ENCODE data around the gene SLC25A21.
"Not testable (repeated sequence)": the region's sequence is repeated elsewhere in the genome, so short reads cannot be mapped to it uniquely, and the experiment has no call there.

The SLC25A21 gene

DNA sequence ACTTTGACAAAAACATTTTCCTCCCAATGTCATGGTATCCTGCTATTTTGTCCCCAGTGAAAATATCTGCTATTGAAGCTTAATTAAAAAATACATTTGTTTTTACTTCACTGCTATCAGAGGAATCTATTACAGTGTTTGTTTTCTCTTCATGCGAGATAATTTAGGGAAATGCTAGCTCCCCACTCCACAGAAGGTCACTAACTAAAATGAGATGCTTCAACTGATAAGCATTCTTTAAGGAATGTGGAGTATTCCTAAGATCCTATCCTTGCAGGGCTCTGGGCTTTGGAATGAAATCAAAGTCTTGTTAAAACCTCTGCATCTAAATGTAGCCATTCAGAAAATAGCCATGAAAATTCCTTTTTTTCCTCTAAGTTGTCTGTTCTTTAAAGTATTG is 471.3 kb downstream of the SLC25A21 start:
- Histone ChIP-seq H3K4me1 (ENCODE audit: insufficient read depth, low read length) (no peaks in the 10 kb centered on the region), H3K36me3 (ENCODE audit: insufficient read depth, low read depth, low read length) (no peaks in the 10 kb centered on the region), H3K4me3 (ENCODE audit: low read length) (no peak overlapping the region), H3K27me3 (ENCODE audit: insufficient read depth, low read length) (no peaks in the 10 kb centered on the region), H3K9me3 (ENCODE audit: insufficient read depth, low read depth, low read length) (no peaks in the 10 kb centered on the region), H3K27ac (ENCODE audit: low read length) (no peak overlapping the region), H3K9ac (ENCODE audit: low read depth, low read length) (no peak overlapping the region)

DNA sequence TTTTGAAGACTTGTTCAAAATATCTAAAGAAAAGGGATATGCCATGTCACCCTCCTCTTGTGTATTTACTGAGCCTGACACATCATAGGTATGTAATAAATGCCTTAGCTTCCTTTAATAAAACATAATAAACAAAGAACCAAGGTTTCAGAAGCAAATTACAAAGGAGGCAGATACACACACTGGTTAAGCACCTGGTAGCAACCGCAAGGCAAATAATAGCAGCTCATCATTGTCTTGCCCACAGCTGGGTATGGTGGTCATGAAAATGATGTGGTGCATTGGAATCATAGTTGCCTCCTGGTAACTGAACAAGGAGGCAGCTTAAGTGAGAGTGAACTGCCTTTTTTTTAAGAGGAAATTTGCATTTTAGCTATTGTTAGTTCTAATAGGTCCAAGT is 471.8 kb downstream of the SLC25A21 start:
- Histone ChIP-seq H3K27ac (ENCODE audit: low read length) (no peak overlapping the region), H3K9ac (ENCODE audit: low read depth, low read length) (no peak overlapping the region), H3K4me1 (ENCODE audit: insufficient read depth, low read length) (no peaks in the 10 kb centered on the region), H3K4me3 (ENCODE audit: low read length) (no peak overlapping the region), H3K36me3 (ENCODE audit: insufficient read depth, low read depth, low read length) (no peaks in the 10 kb centered on the region), H3K9me3 (ENCODE audit: insufficient read depth, low read depth, low read length) (no peaks in the 10 kb centered on the region), H3K27me3 (ENCODE audit: insufficient read depth, low read length) (no peaks in the 10 kb centered on the region)

DNA sequence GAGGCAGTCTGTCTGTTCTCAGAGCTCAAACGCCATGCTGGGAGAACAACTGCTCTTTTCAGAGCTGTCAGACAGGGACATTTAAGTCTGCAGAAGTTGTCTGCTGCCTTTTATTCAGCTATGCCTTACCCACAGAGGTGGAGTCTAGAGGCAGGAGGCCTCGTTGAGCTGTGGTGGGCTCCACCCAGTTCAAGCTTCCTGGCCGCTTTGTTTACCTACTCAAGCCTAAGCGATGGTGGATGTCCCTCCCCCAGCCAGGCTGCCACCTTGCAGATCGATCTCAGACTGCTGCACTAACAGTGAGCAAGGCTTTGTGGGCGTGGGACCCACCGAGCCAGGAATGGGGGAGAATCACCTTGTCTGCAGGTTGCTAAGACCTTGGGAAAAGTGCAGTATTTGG is 473.0 kb downstream of the SLC25A21 start:
- not testable (repeated sequence) for H3K9me3 ChIP-seq (ENCODE audit: insufficient read depth, low read depth, low read length); H3K9ac ChIP-seq (ENCODE audit: low read depth, low read length); H3K27ac ChIP-seq (ENCODE audit: low read length); H3K36me3 ChIP-seq (ENCODE audit: insufficient read depth, low read depth, low read length); H3K4me3 ChIP-seq (ENCODE audit: low read length); H3K27me3 ChIP-seq (ENCODE audit: insufficient read depth, low read length); H3K4me1 ChIP-seq (ENCODE audit: insufficient read depth, low read length)

DNA sequence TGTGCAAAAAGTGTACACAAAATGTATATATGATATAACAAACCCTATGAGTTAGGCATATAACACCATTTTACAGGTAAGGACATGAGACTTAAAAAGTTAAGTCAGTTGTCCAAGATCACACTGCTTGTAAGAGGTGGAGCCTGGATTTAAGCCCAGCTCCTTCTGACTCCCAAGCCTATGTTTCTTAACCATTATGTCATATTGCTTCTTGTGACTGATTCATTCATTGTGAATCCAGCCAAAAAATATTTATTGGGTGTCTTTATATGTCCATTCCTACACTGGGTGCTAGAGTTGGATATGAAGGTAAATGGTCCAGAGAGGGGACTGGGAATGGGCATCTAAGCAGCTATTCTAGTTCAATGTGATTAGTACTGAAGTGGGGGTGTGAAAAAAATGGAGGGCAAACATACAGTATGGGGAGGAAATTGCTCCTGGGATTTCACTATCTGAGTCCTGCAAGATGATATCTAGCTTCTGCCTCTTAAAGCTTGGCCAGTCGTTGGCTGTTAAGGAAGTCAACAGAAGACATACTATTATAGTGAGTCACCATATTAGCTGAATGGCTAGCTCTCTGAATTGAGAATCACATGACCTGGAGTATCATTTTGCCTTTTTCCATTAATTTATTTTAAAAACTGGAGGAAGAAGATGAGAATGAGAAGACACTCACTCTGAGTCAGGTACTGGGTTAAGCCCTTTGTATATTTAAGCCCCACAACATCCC is 481.9 kb downstream of the SLC25A21 start:
- Histone ChIP-seq H3K4me3 (ENCODE audit: low read length) (no peak overlapping the region), H3K4me1 (ENCODE audit: insufficient read depth, low read length) (no peaks in the 10 kb centered on the region)

DNA sequence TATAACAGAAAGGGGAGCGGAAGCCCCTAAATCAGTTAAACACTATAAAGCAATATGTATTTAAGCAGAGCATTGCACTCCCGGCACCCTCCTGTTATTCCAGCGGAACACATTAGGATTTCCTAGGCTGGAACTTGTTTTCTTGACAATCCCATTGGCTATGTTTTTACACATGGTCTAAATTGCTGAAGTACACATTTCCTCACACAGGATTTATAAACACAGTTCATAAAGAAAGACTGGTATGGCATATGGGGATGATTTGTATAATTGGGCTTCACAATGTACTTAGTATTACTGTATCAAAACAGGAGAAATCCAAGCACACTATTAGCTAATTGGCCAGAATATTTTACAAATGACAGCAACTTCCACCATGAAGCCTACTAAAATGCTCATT is 487.5 kb downstream of the SLC25A21 start:
- Histone ChIP-seq H3K36me3 (ENCODE audit: insufficient read depth, low read depth, low read length) (no peaks in the 10 kb centered on the region), H3K27me3 (ENCODE audit: insufficient read depth, low read length) (no peaks in the 10 kb centered on the region), H3K27ac (ENCODE audit: low read length) (no peak overlapping the region), H3K4me1 (ENCODE audit: insufficient read depth, low read length) (peaks cover 17% of the 10 kb centered on the region), H3K9me3 (ENCODE audit: insufficient read depth, low read depth, low read length) (no peaks in the 10 kb centered on the region), H3K4me3 (ENCODE audit: low read length) (no peak overlapping the region), H3K9ac (ENCODE audit: low read depth, low read length) (no peak overlapping the region)

More for the DNA sequence above, 481.9 kb downstream of the SLC25A21 start:
- Histone ChIP-seq H3K9ac (ENCODE audit: low read depth, low read length) (no peak overlapping the region), H3K27me3 (ENCODE audit: insufficient read depth, low read length) (no peaks in the 10 kb centered on the region), H3K9me3 (ENCODE audit: insufficient read depth, low read depth, low read length) (no peaks in the 10 kb centered on the region), H3K27ac (ENCODE audit: low read length) (no peak overlapping the region), H3K36me3 (ENCODE audit: insufficient read depth, low read depth, low read length) (no peaks in the 10 kb centered on the region)

DNA sequence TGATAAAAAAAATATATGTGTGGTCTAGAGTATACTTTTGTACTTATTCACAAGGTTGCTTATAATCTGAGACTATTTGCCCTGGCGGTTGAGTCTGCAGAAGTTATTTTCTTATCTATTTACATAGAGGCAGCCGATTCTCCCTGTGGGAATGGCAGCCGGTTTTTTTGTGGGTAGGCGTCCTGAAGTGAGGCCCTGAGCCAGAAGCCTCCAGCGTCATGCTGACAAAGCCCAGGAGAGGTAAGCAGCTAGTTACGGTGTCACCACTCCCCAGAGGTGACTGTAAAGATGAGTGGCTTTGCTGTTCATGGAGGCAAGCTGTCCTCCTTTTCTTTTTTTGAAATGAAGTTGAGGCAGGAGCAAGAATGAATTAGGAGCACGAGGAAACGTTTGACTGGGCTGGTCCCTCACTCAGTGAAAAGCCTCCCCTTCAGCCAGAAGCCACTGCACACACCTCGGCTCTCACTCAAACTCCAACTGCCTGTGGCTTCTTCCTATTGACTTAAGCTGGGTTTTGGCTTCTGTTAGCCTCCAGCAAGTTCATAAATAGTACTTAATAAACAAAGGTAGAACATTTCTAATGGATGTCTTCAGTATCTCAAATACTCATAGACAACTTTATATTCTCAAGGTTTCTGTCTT is 489.2 kb downstream of the SLC25A21 start:
- no peaks in the 10 kb centered on the region for H3K27me3 ChIP-seq (ENCODE audit: insufficient read depth, low read length)
- no peak overlapping the region for H3K9ac ChIP-seq (ENCODE audit: low read depth, low read length)
- no peak overlapping the region for H3K4me3 ChIP-seq (ENCODE audit: low read length)
- H3K27ac ChIP-seq (ENCODE audit: low read length) = no peak overlapping the region
- no peaks in the 10 kb centered on the region for H3K36me3 ChIP-seq (ENCODE audit: insufficient read depth, low read depth, low read length)
- no peaks in the 10 kb centered on the region for H3K9me3 ChIP-seq (ENCODE audit: insufficient read depth, low read depth, low read length)
- H3K4me1 ChIP-seq (ENCODE audit: insufficient read depth, low read length) = peaks cover 17% of the 10 kb centered on the region

DNA sequence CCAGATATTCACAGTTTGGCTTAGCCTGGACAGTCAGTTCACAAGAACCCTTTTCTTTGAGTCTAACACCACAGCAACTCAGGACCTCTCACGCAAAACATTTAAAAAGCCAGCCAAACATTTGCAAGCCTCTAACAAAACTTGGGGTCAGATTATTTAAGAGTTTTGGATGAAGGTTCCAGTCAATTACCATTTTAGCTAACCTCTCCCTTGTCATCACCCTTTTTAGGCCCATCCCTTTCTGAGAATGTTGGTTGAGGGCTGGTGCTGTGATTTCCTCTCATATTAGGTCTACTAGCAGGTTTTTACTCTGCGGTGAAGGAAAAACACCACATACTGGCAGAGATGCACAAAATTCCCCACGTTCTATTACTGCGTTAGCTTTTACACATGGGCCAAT is 490.1 kb downstream of the SLC25A21 start:
- H3K4me3 ChIP-seq (ENCODE audit: low read length) = no peak overlapping the region
- no peaks in the 10 kb centered on the region for H3K36me3 ChIP-seq (ENCODE audit: insufficient read depth, low read depth, low read length)
- no peaks in the 10 kb centered on the region for H3K9me3 ChIP-seq (ENCODE audit: insufficient read depth, low read depth, low read length)
- no peak overlapping the region for H3K9ac ChIP-seq (ENCODE audit: low read depth, low read length)
- H3K4me1 ChIP-seq (ENCODE audit: insufficient read depth, low read length) = peaks cover 18% of the 10 kb centered on the region
- no peaks in the 10 kb centered on the region for H3K27me3 ChIP-seq (ENCODE audit: insufficient read depth, low read length)
- no peak overlapping the region for H3K27ac ChIP-seq (ENCODE audit: low read length)

DNA sequence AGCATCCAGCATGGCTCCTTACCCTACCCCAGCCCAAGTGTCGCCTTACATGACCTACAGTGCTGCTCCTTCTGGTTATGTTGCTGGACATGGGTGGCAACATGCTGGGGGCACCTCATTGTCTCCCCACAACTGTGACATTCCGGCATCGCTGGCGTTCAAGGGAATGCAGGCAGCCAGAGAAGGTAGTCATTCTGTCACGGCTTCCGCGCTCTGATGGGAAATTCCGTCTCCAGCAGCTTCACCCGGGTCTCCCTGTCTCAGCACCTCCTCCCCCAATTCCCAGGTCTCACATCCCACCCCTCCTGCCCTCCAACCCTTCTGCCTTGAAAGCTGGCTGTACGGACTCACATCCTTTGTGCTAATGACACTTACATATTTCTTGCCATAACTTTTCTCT is 496.2 kb downstream of the SLC25A21 start:
- Histone ChIP-seq H3K4me3 (ENCODE audit: low read length) (peak overlapping the region; percentile 54), H3K9ac (ENCODE audit: low read depth, low read length) (no peak overlapping the region), H3K36me3 (ENCODE audit: insufficient read depth, low read depth, low read length) (no peaks in the 10 kb centered on the region)

DNA sequence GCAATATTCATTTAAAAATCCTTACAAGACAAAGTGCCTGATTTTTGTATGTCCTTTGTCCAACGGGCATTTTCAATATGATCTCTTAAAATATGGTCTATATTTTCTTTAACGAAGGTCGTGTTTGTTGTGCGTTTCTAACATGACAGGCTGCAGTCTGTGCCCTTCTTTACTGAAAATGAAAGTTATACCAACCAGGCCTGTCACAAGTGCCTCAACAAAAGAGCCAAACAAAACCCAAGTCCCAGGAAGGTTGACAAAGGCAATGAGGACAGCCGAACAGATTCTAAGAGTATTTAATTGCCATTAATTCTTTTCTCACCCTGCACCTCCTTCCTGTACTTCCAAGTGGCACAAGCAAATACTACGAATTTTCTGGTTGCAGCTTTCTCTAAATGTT is 496.8 kb downstream of the SLC25A21 start:
- Histone ChIP-seq H3K27me3 (ENCODE audit: insufficient read depth, low read length) (peaks cover 53% of the 10 kb centered on the region), H3K4me1 (ENCODE audit: insufficient read depth, low read length) (peaks cover 14% of the 10 kb centered on the region; the same call in 1 of the 2 replicates), H3K4me3 (ENCODE audit: low read length) (peak overlapping the region; percentile 54; the same call in 1 of the 2 replicates), H3K27ac (ENCODE audit: low read length) (no peak overlapping the region), H3K9me3 (ENCODE audit: insufficient read depth, low read depth, low read length) (no peaks in the 10 kb centered on the region), H3K36me3 (ENCODE audit: insufficient read depth, low read depth, low read length) (no peaks in the 10 kb centered on the region), H3K9ac (ENCODE audit: low read depth, low read length) (no peak overlapping the region)

More for the DNA sequence above, 496.2 kb downstream of the SLC25A21 start:
- Histone ChIP-seq H3K27me3 (ENCODE audit: insufficient read depth, low read length) (peaks cover 47% of the 10 kb centered on the region), H3K4me1 (ENCODE audit: insufficient read depth, low read length) (peaks cover 18% of the 10 kb centered on the region; the same call in 1 of the 2 replicates), H3K27ac (ENCODE audit: low read length) (no peak overlapping the region), H3K9me3 (ENCODE audit: insufficient read depth, low read depth, low read length) (no peaks in the 10 kb centered on the region)

DNA sequence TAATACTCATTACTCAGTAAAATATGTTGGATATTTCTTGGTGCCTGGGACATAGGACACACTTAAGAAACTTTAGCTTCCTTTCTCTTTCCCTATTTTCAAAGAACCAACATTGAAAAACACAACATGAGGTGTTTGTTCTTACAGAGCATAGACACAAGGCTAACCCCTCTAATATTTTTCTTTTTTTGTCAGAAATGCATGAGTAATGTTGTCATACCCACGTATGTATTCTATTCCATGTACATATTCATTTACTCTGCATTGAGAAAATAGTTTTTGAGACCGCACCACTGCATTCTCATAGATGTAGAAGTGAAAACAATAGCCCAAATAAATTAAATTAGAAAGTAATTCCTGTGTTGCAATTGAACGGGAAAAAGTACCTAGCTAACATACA is 497.7 kb downstream of the SLC25A21 start:
- Histone ChIP-seq H3K36me3 (ENCODE audit: insufficient read depth, low read depth, low read length) (no peaks in the 10 kb centered on the region), H3K9me3 (ENCODE audit: insufficient read depth, low read depth, low read length) (no peaks in the 10 kb centered on the region), H3K9ac (ENCODE audit: low read depth, low read length) (no peak overlapping the region), H3K27me3 (ENCODE audit: insufficient read depth, low read length) (peaks cover 62% of the 10 kb centered on the region), H3K4me1 (ENCODE audit: insufficient read depth, low read length) (peaks cover 14% of the 10 kb centered on the region; the same call in 1 of the 2 replicates), H3K4me3 (ENCODE audit: low read length) (no peak overlapping the region), H3K27ac (ENCODE audit: low read length) (no peak overlapping the region)

DNA sequence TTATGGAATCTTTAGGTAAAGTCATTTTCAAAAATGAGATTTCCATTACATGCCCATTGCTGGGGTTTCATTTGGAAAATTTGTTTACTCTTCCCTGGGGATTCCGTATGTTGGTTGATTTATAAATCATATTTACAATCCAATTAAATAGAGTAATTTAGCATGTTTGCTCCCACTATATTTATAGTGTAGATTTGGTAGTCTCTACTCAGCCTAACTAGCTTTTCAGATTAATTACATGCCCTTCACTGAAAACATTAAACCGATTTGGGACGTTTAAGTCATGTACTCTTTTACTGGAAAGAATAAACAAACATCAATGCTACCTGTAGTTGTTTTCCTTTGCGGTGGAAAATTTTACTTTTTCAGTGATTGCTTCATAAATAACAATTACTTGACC is 500.3 kb downstream of the SLC25A21 start:
- Histone ChIP-seq H3K27me3 (ENCODE audit: insufficient read depth, low read length) (peaks cover 88% of the 10 kb centered on the region), H3K27ac (ENCODE audit: low read length) (no peak overlapping the region), H3K9me3 (ENCODE audit: insufficient read depth, low read depth, low read length) (no peaks in the 10 kb centered on the region), H3K4me3 (ENCODE audit: low read length) (no peak overlapping the region), H3K9ac (ENCODE audit: low read depth, low read length) (no peak overlapping the region), H3K4me1 (ENCODE audit: insufficient read depth, low read length) (peaks cover 13% of the 10 kb centered on the region; the same call in 1 of the 2 replicates), H3K36me3 (ENCODE audit: insufficient read depth, low read depth, low read length) (no peaks in the 10 kb centered on the region)

DNA sequence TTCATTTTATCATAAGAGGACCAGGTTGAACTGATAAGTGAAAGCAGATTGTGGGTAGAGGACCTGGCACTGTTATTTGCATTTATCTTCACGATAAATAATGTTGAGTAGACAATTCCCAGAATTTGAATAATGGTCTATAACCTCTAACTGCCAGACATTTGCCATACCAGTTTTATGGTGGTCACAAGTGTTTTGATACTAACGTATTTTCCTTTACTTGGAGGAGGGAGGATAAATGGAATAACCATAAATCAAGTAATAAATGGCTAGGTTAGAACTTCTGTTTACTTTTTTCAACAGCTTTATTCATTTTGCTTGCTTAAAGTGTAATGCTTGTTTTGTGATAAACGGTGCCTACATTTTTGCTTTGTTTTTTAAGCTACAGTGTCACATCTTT is 501.3 kb downstream of the SLC25A21 start:
- no peak overlapping the region for H3K4me3 ChIP-seq (ENCODE audit: low read length)
- H3K27me3 ChIP-seq (ENCODE audit: insufficient read depth, low read length) = peaks cover 91% of the 10 kb centered on the region
- H3K27ac ChIP-seq (ENCODE audit: low read length) = no peak overlapping the region
- H3K9me3 ChIP-seq (ENCODE audit: insufficient read depth, low read depth, low read length) = no peaks in the 10 kb centered on the region
- peaks cover 8% of the 10 kb centered on the region; the same call in 1 of the 2 replicates for H3K4me1 ChIP-seq (ENCODE audit: insufficient read depth, low read length)
- no peak overlapping the region for H3K9ac ChIP-seq (ENCODE audit: low read depth, low read length)
- no peaks in the 10 kb centered on the region for H3K36me3 ChIP-seq (ENCODE audit: insufficient read depth, low read depth, low read length)

Data from iPS-20b (cell line).